ENCODE results near the gene COX7A2L.

COX7A2L gene

GRCh38 chr2:42304059-42304713, 56.8 kb downstream of the COX7A2L start:
- Histone ChIP-seq H3K27ac (ENCODE audit: low read depth, low read length, poor library complexity, severe bottlenecking) (no peak overlapping the region), H3K4me2 (ENCODE audit: low read length) (no peak overlapping the region), H3F3A (ENCODE audit: insufficient read depth, low read length) (no peaks in the 10 kb centered on the region), H3K4me1 (ENCODE audit: insufficient read depth, low read length, severe bottlenecking) (no peaks in the 10 kb centered on the region), H3K4me3 (ENCODE audit: low read depth, low read length, poor library complexity, severe bottlenecking) (no peak overlapping the region), H3K9ac (ENCODE audit: low read length) (no peak overlapping the region), H3K36me3 (ENCODE audit: insufficient read depth, low read length) (peaks cover 22% of the 10 kb centered on the region; the same call in 1 of the 2 replicates), H2AFZ (ENCODE audit: low read length) (no peak overlapping the region), H3K27me3 (ENCODE audit: insufficient read depth, low read length) (no peaks in the 10 kb centered on the region), H3K9me2 (ENCODE audit: low read depth, low read length) (no peaks in the 10 kb centered on the region), H3K79me2 (ENCODE audit: insufficient read depth, low read length) (no peaks in the 10 kb centered on the region), H3K9me3 (ENCODE audit: low read length) (no peaks in the 10 kb centered on the region), H4K20me1 (ENCODE audit: insufficient read depth, low read length) (no peaks in the 10 kb centered on the region)
- TF ChIP-seq CTCF (IDR thresholded peaks at IDR 0.05; ENCODE audit: low read length) = no peak
- no peak for TF ChIP-seq EZH2 (IDR thresholded peaks at IDR 0.05; ENCODE audit: borderline replicate concordance, low read length)

GRCh38 chr2:42303252-42303651, 57.8 kb downstream of the COX7A2L start:
- Histone ChIP-seq H3K79me2 (ENCODE audit: insufficient read depth, low read length) (no peaks in the 10 kb centered on the region), H3K36me3 (ENCODE audit: insufficient read depth, low read length) (peaks cover 17% of the 10 kb centered on the region; the same call in 1 of the 2 replicates), H3K4me3 (ENCODE audit: low read depth, low read length, poor library complexity, severe bottlenecking) (no peak overlapping the region), H3K27ac (ENCODE audit: low read depth, low read length, poor library complexity, severe bottlenecking) (no peak overlapping the region), H3K4me2 (ENCODE audit: low read length) (no peak overlapping the region), H3K9me2 (ENCODE audit: low read depth, low read length) (no peaks in the 10 kb centered on the region), H3K4me1 (ENCODE audit: insufficient read depth, low read length, severe bottlenecking) (peaks cover under 1% of the 10 kb centered on the region), H4K20me1 (ENCODE audit: insufficient read depth, low read length) (no peaks in the 10 kb centered on the region), H3K9ac (ENCODE audit: low read length) (no peak overlapping the region), H2AFZ (ENCODE audit: low read length) (no peak overlapping the region), H3F3A (ENCODE audit: insufficient read depth, low read length) (no peaks in the 10 kb centered on the region), H3K9me3 (ENCODE audit: low read length) (no peaks in the 10 kb centered on the region), H3K27me3 (ENCODE audit: insufficient read depth, low read length) (no peaks in the 10 kb centered on the region)
- TF ChIP-seq CTCF (IDR thresholded peaks at IDR 0.05; ENCODE audit: low read length) = no peak
- no peak for TF ChIP-seq EZH2 (IDR thresholded peaks at IDR 0.05; ENCODE audit: borderline replicate concordance, low read length)

- Histone ChIP-seq H3K4me3 (ENCODE audit: low read depth, low read length, poor library complexity, severe bottlenecking) (no peak overlapping the region), H3K27me3 (ENCODE audit: insufficient read depth, low read length) (no peaks in the 10 kb centered on the region), H3K9me2 (ENCODE audit: low read depth, low read length) (no peaks in the 10 kb centered on the region), H3K27ac (ENCODE audit: low read depth, low read length, poor library complexity, severe bottlenecking) (no peak overlapping the region), H3K36me3 (ENCODE audit: insufficient read depth, low read length) (peaks cover 27% of the 10 kb centered on the region), H3K79me2 (ENCODE audit: insufficient read depth, low read length) (no peaks in the 10 kb centered on the region), H3F3A (ENCODE audit: insufficient read depth, low read length) (no peaks in the 10 kb centered on the region), H3K4me2 (ENCODE audit: low read length) (no peak overlapping the region), H3K9ac (ENCODE audit: low read length) (no peak overlapping the region), H2AFZ (ENCODE audit: low read length) (no peak overlapping the region), H4K20me1 (ENCODE audit: insufficient read depth, low read length) (no peaks in the 10 kb centered on the region), H3K4me1 (ENCODE audit: insufficient read depth, low read length, severe bottlenecking) (peaks cover 25% of the 10 kb centered on the region), H3K9me3 (ENCODE audit: low read length) (no peaks in the 10 kb centered on the region)
- TF ChIP-seq CTCF (IDR thresholded peaks at IDR 0.05; ENCODE audit: low read length) (no peak), EZH2 (IDR thresholded peaks at IDR 0.05; ENCODE audit: borderline replicate concordance, low read length) (no peak)
Measured at GRCh38 chr2:42300527-42300926, 60.5 kb downstream of the COX7A2L start.
